Liver (tissue), 3 donors: ENCODE data around the gene FGD5.

Experiments
- CTCF ChIP-seq: fragments of 150-350 bp; IDR thresholded peaks from 2 replicates; pipeline ENCODE4 v1.5.1; 2017; ENCODE audit warnings: improper control_type of control experiment, low read depth, low read length; ENCODE audit not compliant: missing input control
- EGR1 ChIP-seq, 2 donors: IDR thresholded peaks; 2 replicates each; pipeline ENCODE4 v1.6.1; 2016 to 2018; ENCODE audit warnings: antibody characterized with exemption in 2 of 2, low read depth in 2 of 2
- GABPA ChIP-seq, 2 donors: IDR thresholded peaks in 1 of 2; conservative IDR thresholded peaks in 1 of 2; 2 replicates each; pipeline ENCODE4 v1.6.1; 2016; ENCODE audit warnings: antibody characterized with exemption in 2 of 2, mild to moderate bottlenecking in 1 of 2, moderate library complexity in 1 of 2
- HNF4A ChIP-seq, 2 donors: conservative IDR thresholded peaks; 2 replicates each; pipeline ENCODE4 v1.6.1; 2016; ENCODE audit warnings: antibody characterized with exemption in 2 of 2, mild to moderate bottlenecking in 2 of 2
- JUND ChIP-seq, 2 donors: IDR thresholded peaks; 2 replicates each; pipeline ENCODE4 v1.6.1; 2016; ENCODE audit warnings: antibody characterized with exemption in 2 of 2
- MAX ChIP-seq: IDR thresholded peaks from 2 replicates; pipeline ENCODE4 v1.6.1; 2016; ENCODE audit warnings: antibody characterized with exemption
- NR2F2 ChIP-seq: IDR thresholded peaks from 2 replicates; pipeline ENCODE4 v1.6.1; 2016; ENCODE audit warnings: antibody characterized with exemption
- RAD21 ChIP-seq, 2 donors: IDR thresholded peaks; 2 replicates each; pipeline ENCODE4 v1.6.1; 2016; ENCODE audit warnings: antibody characterized with exemption in 2 of 2, mild to moderate bottlenecking in 2 of 2
- REST ChIP-seq: IDR thresholded peaks from 2 replicates; pipeline ENCODE4 v1.6.1; 2016; ENCODE audit warnings: antibody characterized with exemption, mild to moderate bottlenecking
- RXRA ChIP-seq, 2 donors: IDR thresholded peaks; 2 replicates each; pipeline ENCODE4 v1.6.1; 2017 to 2018; ENCODE audit warnings: antibody characterized with exemption in 2 of 2, mild to moderate bottlenecking in 1 of 2
- SP1 ChIP-seq: IDR thresholded peaks from 2 replicates; pipeline ENCODE4 v1.6.1; 2018; ENCODE audit warnings: antibody characterized with exemption, mild to moderate bottlenecking
- TAF1 ChIP-seq: conservative IDR thresholded peaks from 2 replicates; pipeline ENCODE4 v1.6.1; 2016; ENCODE audit warnings: antibody characterized with exemption, mild to moderate bottlenecking
- YY1 ChIP-seq: IDR thresholded peaks from 2 replicates; pipeline ENCODE4 v1.6.1; 2016; ENCODE audit warnings: antibody characterized with exemption, mild to moderate bottlenecking
- donor health status: healthy.
- donor health status: healthy.

GRCh38 chr3:14885307-14885706 lies 66.5 kb downstream of the FGD5 start:
- no peak for TF ChIP-seq TAF1
- TF ChIP-seq GABPA (IDR thresholded peaks at IDR 0.05 in 1 of 2, conservative IDR thresholded peaks at IDR 0.05 in 1 of 2): no peak
- no peak for TF ChIP-seq CTCF
- TF ChIP-seq SP1: no peak
- TF ChIP-seq EGR1 (IDR thresholded peaks at IDR 0.05; ENCODE audit: low read depth in 2 of 2): no peak
- TF ChIP-seq HNF4A (conservative IDR thresholded peaks at IDR 0.05): no peak
- TF ChIP-seq MAX: no peak
- TF ChIP-seq REST: no peak
- TF ChIP-seq JUND (IDR thresholded peaks at IDR 0.05): no peak
- TF ChIP-seq RXRA (IDR thresholded peaks at IDR 0.05): no peak
- TF ChIP-seq RAD21 (IDR thresholded peaks at IDR 0.05): no peak
- TF ChIP-seq YY1: no peak
- no peak for TF ChIP-seq NR2F2
